Measurements from ENCODE around the gene RAB44. TPM values are rescaled to one million over a fixed set of nuclear protein-coding genes. Genes with fewer than 3 reads are reported as not detected.

The RAB44 gene
- total and polyA plus RNA-seq, 7 donors = under 0.01 to 0.71 (median 0.17) TPM; not detected in 3

DNA sequence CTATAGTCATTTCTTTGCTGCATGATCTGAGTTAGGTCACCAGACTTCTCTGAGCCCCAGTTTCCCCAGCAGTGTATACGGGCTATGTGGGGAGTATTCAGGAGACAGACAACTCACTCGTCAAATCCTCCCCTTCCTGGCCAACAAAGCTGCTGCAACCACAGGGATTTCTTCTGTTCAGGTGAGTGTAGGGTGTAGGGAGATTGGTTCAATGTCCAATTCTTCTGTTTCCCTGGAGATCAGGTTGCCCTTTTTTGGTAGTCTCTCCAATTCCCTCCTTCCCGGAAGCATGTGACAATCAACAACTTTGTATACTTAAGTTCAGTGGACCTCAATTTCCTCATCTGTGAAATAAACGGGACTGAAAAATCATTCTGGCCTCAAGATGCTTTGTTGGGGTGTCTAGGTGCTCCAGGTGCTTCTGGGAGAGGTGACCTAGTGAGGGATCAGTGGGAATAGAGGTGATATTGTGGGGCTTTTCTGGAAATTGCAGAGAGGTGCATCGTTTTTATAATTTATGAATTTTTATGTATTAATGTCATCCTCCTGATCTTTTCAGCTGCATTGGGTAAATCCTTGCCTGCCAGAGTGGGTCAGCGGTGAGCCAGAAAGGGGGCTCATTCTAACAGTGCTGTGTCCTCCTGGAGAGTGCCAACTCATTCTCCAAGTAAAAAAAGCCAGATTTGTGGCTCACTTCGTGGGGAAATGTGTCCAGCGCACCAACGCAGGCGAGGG, 19.7 kb upstream of the RAB44 start:
- Histone ChIP-seq H3K4me3 (peak overlapping the region in 3 of 4 donors; percentile 73 to 97 (median 88)), H3K27me3 (no peaks in the 10 kb centered on the region), H3K27ac (peak overlapping the region; percentile 97 to 100 (median 100)), H3K36me3 (peaks cover 0 to 4% (median 0%) of the 10 kb centered on the region in 4 donors), H3K4me1 (peaks cover 0 to 49% (median 38%) of the 10 kb centered on the region in 4 donors), H3K9me3 (no peaks in the 10 kb centered on the region)
- intact Hi-C loops (cut with DNase I) = loop anchor here (2.0 kb wide), 2 partner anchors 17 to 237 kb away; no protein-coding TSS in a partner anchor
- TF ChIP-seq POLR2AphosphoS5 (IDR thresholded peaks at IDR 0.05) (no peak), POLR2A (IDR thresholded peaks at IDR 0.05) (no peak), EP300 (IDR thresholded peaks at IDR 0.05) (no peak)
- TF ChIP-seq, protein P1, sequence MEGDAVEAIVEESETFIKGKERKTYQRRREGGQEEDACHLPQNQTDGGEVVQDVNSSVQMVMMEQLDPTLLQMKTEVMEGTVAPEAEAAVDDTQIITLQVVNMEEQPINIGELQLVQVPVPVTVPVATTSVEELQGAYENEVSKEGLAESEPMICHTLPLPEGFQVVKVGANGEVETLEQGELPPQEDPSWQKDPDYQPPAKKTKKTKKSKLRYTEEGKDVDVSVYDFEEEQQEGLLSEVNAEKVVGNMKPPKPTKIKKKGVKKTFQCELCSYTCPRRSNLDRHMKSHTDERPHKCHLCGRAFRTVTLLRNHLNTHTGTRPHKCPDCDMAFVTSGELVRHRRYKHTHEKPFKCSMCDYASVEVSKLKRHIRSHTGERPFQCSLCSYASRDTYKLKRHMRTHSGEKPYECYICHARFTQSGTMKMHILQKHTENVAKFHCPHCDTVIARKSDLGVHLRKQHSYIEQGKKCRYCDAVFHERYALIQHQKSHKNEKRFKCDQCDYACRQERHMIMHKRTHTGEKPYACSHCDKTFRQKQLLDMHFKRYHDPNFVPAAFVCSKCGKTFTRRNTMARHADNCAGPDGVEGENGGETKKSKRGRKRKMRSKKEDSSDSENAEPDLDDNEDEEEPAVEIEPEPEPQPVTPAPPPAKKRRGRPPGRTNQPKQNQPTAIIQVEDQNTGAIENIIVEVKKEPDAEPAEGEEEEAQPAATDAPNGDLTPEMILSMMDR (IDR thresholded peaks at IDR 0.05) = no peak
- no peak for DNase-seq
- 6 to 18% methylated on average over 10 of the region's 10 CpGs for WGBS, 2 donors

DNA sequence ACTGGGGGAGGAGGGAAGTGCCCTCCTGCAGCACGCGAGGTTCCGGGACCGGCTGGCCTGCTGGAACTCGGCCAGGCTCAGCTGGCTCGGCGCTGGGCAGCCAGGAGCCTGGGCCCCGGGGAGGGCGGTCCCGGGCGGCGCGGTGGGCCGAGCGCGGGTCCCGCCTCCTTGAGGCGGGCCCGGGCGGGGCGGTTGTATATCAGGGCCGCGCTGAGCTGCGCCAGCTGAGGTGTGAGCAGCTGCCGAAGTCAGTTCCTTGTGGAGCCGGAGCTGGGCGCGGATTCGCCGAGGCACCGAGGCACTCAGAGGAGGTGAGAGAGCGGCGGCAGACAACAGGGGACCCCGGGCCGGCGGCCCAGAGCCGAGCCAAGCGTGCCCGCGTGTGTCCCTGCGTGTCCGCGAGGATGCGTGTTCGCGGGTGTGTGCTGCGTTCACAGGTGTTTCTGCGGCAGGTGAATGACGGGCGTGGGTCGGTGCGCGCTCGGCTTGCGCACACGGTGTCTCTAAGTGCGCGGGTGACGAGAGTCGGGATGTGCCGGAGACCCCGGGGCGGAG, 19.1 kb upstream of the RAB44 start, which contains the start of gene CDKN1A:
Gene CDKN1A (plus strand): TSS at position 227 of the 555 bp plus-strand sequence. CDS start 5,388 bp downstream, outside the sequence.
- peaks cover 0 to 53% (median 38%) of the 10 kb centered on the region in 4 donors for H3K4me1 ChIP-seq
- H3K27ac ChIP-seq = peak within 1 kb of the TSS; percentile 97 to 100 (median 100)
- no peaks in the 10 kb centered on the region for H3K9me3 ChIP-seq
- 0% methylated on average over 63 of the region's 63 CpGs for WGBS, 2 donors
- no peaks in the 10 kb centered on the region for H3K27me3 ChIP-seq
- peak within 1 kb of the TSS; percentile 64 to 97 (median 80) for H3K4me3 ChIP-seq
- peak; percentile 97 for DNase-seq
- intact Hi-C loops (cut with DNase I) = loop anchor here (2.0 kb wide), 1 partner anchor 238 kb away; no protein-coding TSS in a partner anchor
- H3K36me3 ChIP-seq = peaks cover 0 to 11% (median under 1%) of the 10 kb centered on the region in 4 donors
- TF ChIP-seq POLR2AphosphoS5 (IDR thresholded peaks at IDR 0.05) (peak; percentile 97 to 99 (median 98)), POLR2A (IDR thresholded peaks at IDR 0.05) (peak; percentile 95 to 96), EP300 (IDR thresholded peaks at IDR 0.05) (peak in 1 of 4 donors; percentile 60)
- TF ChIP-seq, protein P1 (IDR thresholded peaks at IDR 0.05) = peak in 1 of 4 experiments; percentile 14

DNA sequence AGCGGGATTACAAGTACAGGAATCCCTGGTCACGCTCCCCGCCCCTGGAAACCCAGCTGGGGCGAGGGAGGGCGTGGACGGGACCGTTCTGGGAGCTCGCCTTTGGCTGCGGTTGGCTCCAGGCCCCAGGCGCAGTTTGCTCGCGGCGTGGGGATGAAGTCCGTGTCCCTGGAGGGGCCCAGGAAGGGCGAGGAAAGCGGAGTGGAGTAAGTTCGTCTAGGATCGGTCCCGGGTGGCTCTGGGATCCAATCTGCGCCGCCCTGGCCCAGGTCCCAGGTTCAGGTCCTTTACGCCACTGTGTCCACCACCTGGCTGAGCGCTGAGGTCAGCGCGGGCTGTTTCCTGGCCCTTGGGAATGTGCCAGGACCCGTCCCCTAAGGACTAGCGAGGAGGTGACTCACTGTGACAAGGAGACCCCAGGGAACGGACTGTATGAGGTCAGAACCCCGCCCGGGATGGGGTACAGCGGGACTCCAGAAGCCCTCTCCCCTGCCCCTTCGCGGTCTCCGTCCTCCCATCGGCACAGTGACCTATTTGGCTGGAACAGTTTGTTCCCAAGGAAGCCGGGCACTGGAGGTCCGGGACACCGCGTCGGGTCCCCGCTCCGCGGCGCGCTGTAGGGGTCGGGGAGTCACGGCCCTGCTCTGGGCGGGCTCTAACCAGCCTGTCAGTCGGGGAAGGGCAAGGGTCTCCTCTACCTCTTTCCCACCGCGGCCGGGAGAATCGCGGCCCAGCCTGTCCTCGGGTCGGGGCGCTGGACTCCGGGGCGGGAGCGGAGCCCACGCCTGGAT, 18.4 kb upstream of the RAB44 start:
- no peak for TF ChIP-seq POLR2A (IDR thresholded peaks at IDR 0.05)
- peak; percentile 55 to 96 (median 82) for TF ChIP-seq EP300 (IDR thresholded peaks at IDR 0.05)
- peak; percentile 68 to 83 (median 72) for TF ChIP-seq POLR2AphosphoS5 (IDR thresholded peaks at IDR 0.05)
- Histone ChIP-seq H3K4me3 (peak overlapping the region; percentile 64 to 97 (median 80)), H3K27me3 (no peaks in the 10 kb centered on the region), H3K27ac (peak overlapping the region; percentile 97 to 100 (median 100)), H3K4me1 (peaks cover 0 to 53% (median 38%) of the 10 kb centered on the region in 4 donors), H3K9me3 (no peaks in the 10 kb centered on the region), H3K36me3 (peaks cover 2 to 18% (median 5%) of the 10 kb centered on the region in 4 donors)
- peak; percentile 92 for DNase-seq
- WGBS, 2 donors = 1% methylated on average over 61 of the region's 61 CpGs
- intact Hi-C loops (cut with DNase I) = loop anchor here (2.0 kb wide), 1 partner anchor 238 kb away; no protein-coding TSS in a partner anchor

DNA sequence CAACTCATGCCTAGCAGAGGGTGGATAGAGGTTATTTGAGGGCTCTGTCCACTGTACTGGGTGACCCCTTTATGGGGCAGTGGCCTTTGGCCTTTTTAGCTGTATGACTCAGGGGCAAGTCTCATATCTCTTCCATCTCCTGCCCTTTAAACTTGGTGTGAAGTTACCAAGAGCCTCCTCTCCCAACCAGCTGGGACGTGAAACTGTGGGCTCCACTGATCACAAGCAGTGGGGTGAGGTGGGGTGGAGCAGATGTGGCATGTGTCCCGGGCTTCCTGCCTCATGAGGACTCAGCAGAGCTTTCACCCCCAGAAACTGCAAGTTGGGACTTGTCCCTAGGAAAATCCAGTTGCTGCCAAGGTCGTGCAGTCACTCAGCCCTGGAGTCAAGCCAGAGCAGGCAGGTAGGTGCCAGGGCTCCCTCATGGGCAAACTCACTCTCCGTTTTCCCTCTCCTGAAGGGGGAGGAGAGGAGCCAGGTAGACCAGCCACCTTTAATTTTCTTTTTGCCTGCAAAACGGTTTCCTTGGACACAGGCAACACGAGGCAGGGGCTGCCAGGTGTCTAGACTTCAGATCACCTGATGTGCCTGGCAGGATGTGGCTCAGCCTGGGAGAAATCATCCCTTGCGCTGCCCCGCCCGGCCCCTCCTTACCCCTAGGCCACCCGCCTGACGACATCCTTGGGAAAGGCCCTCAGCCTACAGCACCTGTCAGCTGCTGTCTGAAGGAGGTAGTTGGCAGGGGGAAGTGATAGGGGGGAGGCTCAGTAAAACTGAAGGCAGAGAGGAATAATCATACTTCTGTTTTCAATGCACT, 15.1 kb upstream of the RAB44 start:
- H3K27ac ChIP-seq = peak overlapping the region in 1 of 4 donors; percentile 15
- H3K4me3 ChIP-seq = no peak overlapping the region
- H3K36me3 ChIP-seq = peaks cover 21 to 51% (median 34%) of the 10 kb centered on the region in 4 donors
- no peaks in the 10 kb centered on the region for H3K27me3 ChIP-seq
- peaks cover 0 to 46% (median 26%) of the 10 kb centered on the region in 4 donors for H3K4me1 ChIP-seq
- TF ChIP-seq, protein P1 (IDR thresholded peaks at IDR 0.05) = no peak
- TF ChIP-seq EP300 (IDR thresholded peaks at IDR 0.05) = no peak
- peak in 1 of 4 donors; percentile 18 for TF ChIP-seq POLR2AphosphoS5 (IDR thresholded peaks at IDR 0.05)
- TF ChIP-seq POLR2A (IDR thresholded peaks at IDR 0.05) = no peak
- DNase-seq = peak; percentile 72
- intact Hi-C loops (cut with DNase I) = loop anchor here (2.0 to 5.0 kb wide), 2 partner anchors 75 to 260 kb away; no protein-coding TSS in a partner anchor
- WGBS, 2 donors = 10 to 36% methylated on average over 11 of the region's 11 CpGs
- no peaks in the 10 kb centered on the region for H3K9me3 ChIP-seq
